IPS DF 6.9 (cell line): ENCODE data around the gene REEP3.

Source experiments
- DNase-seq: peaks from one replicate; pipeline ENCODE4 v3.0.0-alpha.2; 2013; ENCODE audit warnings: low read depth, low spot score
- H3K27ac ChIP-seq: one replicate; pipeline ENCODE4 v1.5.1; 2013; ENCODE audit warnings: low read length, control low read depth
- H3K27me3 ChIP-seq: 2 replicates; pipeline ENCODE4 v1.6.1; 2013; ENCODE audit warnings: mild to moderate bottlenecking, low read length; ENCODE audit not compliant: control insufficient read depth, insufficient read depth
- H3K36me3 ChIP-seq: 2 replicates; pipeline ENCODE4 v1.6.1; 2013; ENCODE audit warnings: low read length; ENCODE audit not compliant: control insufficient read depth, insufficient read depth
- H3K4me1 ChIP-seq: 2 replicates; pipeline ENCODE4 v1.6.1; 2013; ENCODE audit warnings: low read length; ENCODE audit not compliant: control insufficient read depth, insufficient read depth
- H3K4me3 ChIP-seq: 2 replicates; pipeline ENCODE4 v1.5.1; 2013; ENCODE audit warnings: mild to moderate bottlenecking, low read length
- H3K9me3 ChIP-seq: 2 replicates; pipeline ENCODE4 v1.6.1; 2013; ENCODE audit warnings: low read length, inconsistent platforms; ENCODE audit not compliant: control insufficient read depth, insufficient read depth
- WGBS: extraction: QIAGEN DNeasy Blood & Tissue Kit; methylation state at CpG from one replicate; pipeline ENCODE4 v1.1.7; 2013; ENCODE audit warnings: mixed read lengths, missing lambda C conversion rate; ENCODE audit not compliant: insufficient read length, insufficient coverage; 5-methylcytosine and 5-hydroxymethylcytosine counted together

The REEP3 gene

DNA sequence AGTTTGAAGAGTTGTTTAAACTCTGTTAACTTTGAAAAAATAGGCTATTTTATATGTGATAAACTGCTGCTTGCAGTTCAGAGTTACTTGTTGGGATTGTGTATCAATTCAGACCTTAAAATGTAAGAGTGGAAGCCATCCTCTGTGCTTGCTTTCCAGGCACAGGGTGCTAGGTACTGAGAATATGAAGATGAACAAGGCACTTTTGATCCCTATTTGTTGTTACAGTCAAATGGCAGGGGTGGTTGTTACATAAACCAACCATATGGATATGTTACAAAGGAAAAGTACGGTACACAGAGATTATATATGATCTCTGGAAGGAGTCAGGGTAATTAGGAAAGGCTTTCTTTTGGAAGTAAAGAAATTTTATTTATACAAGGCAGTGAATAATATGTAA is 63.8 kb downstream of the REEP3 start:
- no CpG with 5 or more reads among the region's 1 CpG for WGBS
- no peaks in the 10 kb centered on the region for H3K4me1 ChIP-seq
- H3K27me3 ChIP-seq, result no peaks in the 10 kb centered on the region
- H3K4me3 ChIP-seq, result no peak overlapping the region
- H3K9me3 ChIP-seq, result no peaks in the 10 kb centered on the region
- H3K36me3 ChIP-seq, result no peaks in the 10 kb centered on the region
- no peak for DNase-seq
- no peak overlapping the region for H3K27ac ChIP-seq

DNA sequence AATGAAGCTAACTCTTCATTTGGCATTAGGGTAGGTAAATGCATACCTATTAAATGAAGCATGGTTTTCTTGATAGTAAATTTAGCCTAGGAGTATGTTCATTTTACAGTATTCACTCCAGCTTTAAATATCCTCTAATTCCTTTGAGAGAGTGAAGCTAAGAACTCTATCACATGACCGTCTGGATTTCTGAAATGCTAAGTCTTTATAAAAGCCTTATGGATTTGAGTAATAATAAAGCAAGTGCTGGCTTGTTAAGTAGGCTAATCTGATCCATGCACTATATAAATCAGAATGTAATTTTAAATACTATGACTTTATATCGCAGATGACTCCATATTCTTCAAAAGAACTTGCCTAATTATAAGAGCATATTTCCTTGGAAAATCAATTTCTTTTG is 64.8 kb downstream of the REEP3 start:
- Histone ChIP-seq H3K9me3 (no peaks in the 10 kb centered on the region), H3K27me3 (no peaks in the 10 kb centered on the region), H3K27ac (no peak overlapping the region), H3K4me3 (no peak overlapping the region), H3K4me1 (no peaks in the 10 kb centered on the region), H3K36me3 (no peaks in the 10 kb centered on the region)
- no peak for DNase-seq
- WGBS, result no CpG with 5 or more reads among the region's 2 CpGs

DNA sequence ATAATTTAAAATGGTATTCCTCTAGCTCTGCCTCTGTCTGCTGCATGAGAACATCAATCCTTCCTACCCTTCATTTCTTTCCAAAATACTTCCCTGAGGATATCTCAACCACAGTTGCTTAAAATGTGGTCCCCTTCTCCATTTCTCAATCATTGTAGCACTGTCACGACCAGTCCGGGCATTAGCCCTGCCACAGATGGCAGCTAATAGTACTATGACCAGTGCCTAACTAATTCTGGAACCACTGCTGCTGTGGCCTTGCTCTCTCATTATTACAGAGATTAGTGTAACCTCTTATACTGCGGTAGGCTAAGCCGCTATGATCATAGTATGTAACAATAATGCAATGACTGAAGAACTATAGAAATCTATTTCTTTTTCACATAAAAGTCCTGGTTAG is 66.0 kb downstream of the REEP3 start:
- no CpG with 5 or more reads among the region's 4 CpGs for WGBS

DNA sequence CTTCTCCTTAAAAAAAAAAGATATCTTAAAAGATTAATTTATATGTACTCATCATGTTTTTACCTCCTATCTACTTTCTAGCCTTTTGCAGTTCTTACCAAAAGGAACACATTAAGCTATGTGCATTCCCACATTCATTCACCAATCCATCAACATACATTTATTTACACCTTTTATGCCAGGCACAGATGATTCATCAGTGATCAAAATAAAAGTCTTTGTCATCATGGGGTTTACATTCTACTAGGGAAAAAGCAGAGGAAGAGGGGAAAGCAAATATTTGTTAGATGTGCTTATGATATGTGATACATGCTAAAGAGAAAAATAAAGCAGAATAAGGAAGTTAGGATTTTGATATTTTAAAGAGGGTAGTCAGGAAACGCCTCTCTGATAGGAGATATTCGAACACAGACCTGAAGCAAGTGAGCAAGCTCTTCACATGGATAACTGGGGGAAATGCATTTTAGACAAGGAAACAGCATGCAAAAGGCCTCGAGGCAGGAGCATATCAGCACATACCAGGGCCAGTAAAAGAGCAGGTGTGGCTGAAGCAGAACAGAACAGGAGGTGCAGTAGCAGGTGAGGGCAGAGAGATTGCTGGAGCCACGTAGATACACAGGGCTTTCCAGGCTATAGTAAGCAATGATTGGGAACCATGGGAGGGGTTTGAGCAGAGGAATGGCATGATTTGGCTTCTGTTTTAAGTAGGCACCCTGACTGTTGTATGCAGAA is 67.4 kb downstream of the REEP3 start:
- H3K4me1 ChIP-seq, result no peaks in the 10 kb centered on the region
- H3K4me3 ChIP-seq, result no peak overlapping the region
- no peaks in the 10 kb centered on the region for H3K27me3 ChIP-seq
- no CpG with 5 or more reads among the region's 4 CpGs for WGBS
- no peaks in the 10 kb centered on the region for H3K9me3 ChIP-seq
- no peak for DNase-seq
- H3K27ac ChIP-seq, result no peak overlapping the region
- no peaks in the 10 kb centered on the region for H3K36me3 ChIP-seq

More for the DNA sequence above, 66.0 kb downstream of the REEP3 start:
- Histone ChIP-seq H3K27ac (no peak overlapping the region), H3K9me3 (no peaks in the 10 kb centered on the region), H3K27me3 (no peaks in the 10 kb centered on the region), H3K36me3 (no peaks in the 10 kb centered on the region), H3K4me1 (no peaks in the 10 kb centered on the region), H3K4me3 (no peak overlapping the region)
- no peak for DNase-seq

DNA sequence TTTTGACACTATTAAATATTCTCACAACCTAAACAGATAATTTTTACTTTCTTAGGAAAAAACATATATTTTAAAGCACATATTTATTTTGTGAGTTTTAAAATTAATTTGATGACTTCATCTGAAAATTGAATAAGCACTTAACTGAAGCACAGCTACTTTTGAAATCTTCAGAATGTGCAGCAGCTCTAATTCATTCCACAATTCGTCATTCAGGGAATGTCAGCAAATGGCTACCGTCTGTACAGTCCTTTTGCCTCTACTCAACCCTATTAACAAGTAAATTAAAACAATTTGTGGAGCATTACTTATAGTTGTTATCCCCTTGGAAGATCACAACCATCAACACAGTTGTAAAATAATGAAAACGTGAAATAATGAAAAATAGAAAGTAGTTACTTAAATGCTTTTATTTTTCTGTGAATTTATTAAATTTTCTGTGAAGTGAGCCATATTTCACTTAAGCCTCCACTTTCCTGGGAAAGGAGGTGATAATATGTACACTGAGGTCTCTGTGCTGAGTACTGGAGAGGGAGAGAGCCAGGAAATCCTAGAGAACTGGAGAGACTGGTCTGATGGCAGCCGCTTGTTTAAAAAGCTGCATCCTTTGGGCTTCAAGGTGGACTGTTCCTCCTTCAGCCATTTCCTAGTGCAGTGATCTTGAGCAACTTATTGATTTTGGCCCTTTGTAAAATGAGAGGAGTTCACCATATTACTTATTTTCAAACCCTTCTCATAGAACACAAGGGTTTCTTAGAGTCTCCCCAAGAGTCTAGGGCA is 70.6 kb downstream of the REEP3 start:
- Histone ChIP-seq H3K36me3 (peaks cover under 1% of the 10 kb centered on the region; the same call in 1 of the 2 replicates), H3K27ac (no peak overlapping the region), H3K4me1 (no peaks in the 10 kb centered on the region), H3K27me3 (no peaks in the 10 kb centered on the region), H3K4me3 (no peak overlapping the region), H3K9me3 (no peaks in the 10 kb centered on the region)
- no peak for DNase-seq
- WGBS, result no CpG with 5 or more reads among the region's 4 CpGs

DNA sequence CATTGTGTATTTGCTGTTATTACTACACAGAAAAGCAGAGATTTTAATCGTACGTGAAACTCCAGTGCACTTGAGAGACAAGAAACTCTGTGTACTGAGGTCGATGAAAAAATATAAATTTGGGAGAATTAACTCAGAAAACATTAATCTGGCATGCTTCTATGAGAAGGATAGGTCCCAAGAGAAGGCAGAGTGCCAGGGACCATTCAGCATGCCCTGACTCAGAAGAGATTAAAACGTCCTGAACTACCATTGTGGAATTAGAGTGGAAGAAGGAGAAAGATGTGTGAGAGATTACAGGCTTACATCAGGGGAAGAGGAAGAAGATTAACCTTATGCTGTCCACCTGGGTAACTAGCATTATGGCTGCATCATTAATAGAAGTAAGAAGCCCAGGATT is 72.4 kb downstream of the REEP3 start:
- WGBS, result no CpG with 5 or more reads among the region's 4 CpGs
- no peaks in the 10 kb centered on the region for H3K9me3 ChIP-seq
- H3K36me3 ChIP-seq, result peaks cover 2% of the 10 kb centered on the region; the same call in 1 of the 2 replicates
- H3K4me3 ChIP-seq, result no peak overlapping the region
- DNase-seq, result no peak
- H3K27me3 ChIP-seq, result no peaks in the 10 kb centered on the region
- H3K27ac ChIP-seq, result no peak overlapping the region
- no peaks in the 10 kb centered on the region for H3K4me1 ChIP-seq

DNA sequence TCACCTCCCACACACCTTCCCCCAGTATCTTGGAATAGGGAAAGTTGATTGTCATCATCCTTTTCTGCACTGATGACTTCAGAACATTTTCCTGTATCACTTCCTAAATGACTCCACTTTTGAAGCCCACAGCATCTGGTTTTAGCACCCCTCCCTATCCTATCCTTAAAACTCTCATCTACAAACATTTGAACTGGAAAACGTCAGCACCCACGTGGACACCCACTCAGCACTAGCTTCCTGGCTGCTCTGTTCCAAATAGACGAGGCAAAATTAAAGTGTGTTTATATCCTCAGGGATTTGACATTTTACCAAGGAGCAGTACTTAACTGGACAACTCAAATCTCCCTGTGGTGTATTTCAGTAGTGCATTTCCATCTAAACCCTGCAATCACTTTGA is 73.9 kb downstream of the REEP3 start:
- H3K36me3 ChIP-seq, result peaks cover 2% of the 10 kb centered on the region; the same call in 1 of the 2 replicates
- H3K4me1 ChIP-seq, result no peaks in the 10 kb centered on the region
- no peaks in the 10 kb centered on the region for H3K27me3 ChIP-seq
- DNase-seq, result no peak
- no peaks in the 10 kb centered on the region for H3K9me3 ChIP-seq
- no peak overlapping the region for H3K4me3 ChIP-seq
- no CpG with 5 or more reads among the region's 3 CpGs for WGBS
- no peak overlapping the region for H3K27ac ChIP-seq

DNA sequence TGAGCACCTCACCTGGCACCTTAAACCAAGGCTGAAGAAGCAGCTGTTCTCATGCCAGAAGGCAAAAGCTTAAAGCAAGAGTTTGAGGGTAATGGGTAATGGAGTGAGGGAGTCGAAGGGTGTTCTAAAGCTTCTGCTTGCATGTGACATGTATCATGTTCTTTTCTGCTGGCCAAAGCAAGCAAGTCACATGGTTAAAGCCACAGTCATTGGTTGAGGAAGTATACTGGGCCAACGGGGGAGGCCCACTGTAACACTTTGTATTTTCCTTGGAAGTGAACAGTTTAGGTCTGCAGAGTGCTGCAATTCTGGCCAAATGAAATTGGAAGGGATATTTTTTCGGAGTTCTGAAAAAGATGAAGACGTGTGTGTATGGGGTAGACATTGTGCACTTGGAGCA is 75.7 kb downstream of the REEP3 start:
- no peaks in the 10 kb centered on the region for H3K27me3 ChIP-seq
- peaks cover 2% of the 10 kb centered on the region; the same call in 1 of the 2 replicates for H3K36me3 ChIP-seq
- H3K9me3 ChIP-seq, result no peaks in the 10 kb centered on the region
- H3K4me1 ChIP-seq, result no peaks in the 10 kb centered on the region
- WGBS, result 100% methylated on average over 2 of the region's 4 CpGs
- H3K4me3 ChIP-seq, result no peak overlapping the region
- no peak for DNase-seq
- no peak overlapping the region for H3K27ac ChIP-seq

DNA sequence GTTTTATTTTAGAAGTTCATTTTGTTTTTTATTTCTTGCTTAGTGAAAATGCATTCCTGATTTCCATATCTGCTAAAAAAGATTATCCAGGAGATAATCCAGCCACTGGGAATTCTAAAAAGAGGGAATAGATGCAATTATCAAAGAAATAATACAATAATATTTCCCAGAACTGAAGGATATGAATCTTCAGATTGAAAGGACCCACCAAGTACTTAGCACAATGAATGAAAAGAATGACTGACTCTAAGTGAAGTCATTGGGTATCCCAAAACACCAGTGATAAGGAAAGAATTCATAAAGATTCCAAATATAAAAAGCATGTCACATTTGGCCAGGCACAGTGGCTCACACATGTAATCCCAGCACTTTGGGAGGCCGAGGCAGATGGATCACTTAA is 79.3 kb downstream of the REEP3 start:
- H3K4me1 ChIP-seq, result no peaks in the 10 kb centered on the region
- no CpG with 5 or more reads among the region's 1 CpG for WGBS
- DNase-seq, result no peak

DNA sequence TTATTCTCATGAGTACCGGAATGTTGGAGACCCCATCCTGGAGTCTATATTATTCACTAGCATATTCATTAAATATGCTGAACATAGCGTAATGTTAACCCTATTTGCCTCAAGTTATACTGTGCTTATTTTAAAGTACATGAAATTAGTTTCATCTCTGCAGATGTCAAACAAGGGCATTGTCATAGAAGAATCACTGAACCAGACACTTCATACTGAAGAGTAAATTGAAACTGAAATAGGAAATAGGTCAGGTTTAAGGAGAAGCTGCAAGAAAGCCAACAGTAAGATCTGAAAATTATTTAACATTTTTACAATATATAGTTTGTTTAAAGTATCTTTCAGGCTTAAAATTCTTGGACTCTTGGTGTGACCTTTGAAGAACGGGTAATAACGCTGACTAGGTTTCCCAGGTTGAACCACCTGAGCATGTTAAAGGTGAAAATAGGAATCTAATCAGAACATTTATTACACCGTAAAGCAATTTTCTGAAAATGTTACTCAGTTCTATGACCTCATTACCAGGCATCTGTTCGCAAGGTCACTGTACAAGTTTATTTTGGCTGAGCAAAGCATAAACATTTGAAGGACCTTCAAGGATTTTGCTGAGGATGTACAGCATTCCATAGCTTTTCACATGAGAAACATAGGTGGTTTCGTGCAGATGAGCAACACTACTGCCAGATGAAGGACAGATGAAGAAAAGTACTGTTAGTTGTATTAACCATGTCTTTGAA is 82.7 kb downstream of the REEP3 start:
- Histone ChIP-seq H3K27me3 (no peaks in the 10 kb centered on the region), H3K36me3 (no peaks in the 10 kb centered on the region), H3K9me3 (no peaks in the 10 kb centered on the region), H3K4me3 (no peak overlapping the region), H3K27ac (no peak overlapping the region), H3K4me1 (no peaks in the 10 kb centered on the region)
- DNase-seq, result no peak
- WGBS, result no CpG with 5 or more reads among the region's 7 CpGs

More for the DNA sequence above, 79.3 kb downstream of the REEP3 start:
- H3K9me3 ChIP-seq, result no peaks in the 10 kb centered on the region
- H3K27me3 ChIP-seq, result no peaks in the 10 kb centered on the region
- no peak overlapping the region for H3K4me3 ChIP-seq
- peaks cover 2% of the 10 kb centered on the region; the same call in 1 of the 2 replicates for H3K36me3 ChIP-seq
- no peak overlapping the region for H3K27ac ChIP-seq
